NCI-H526 treated with DMSO at 0.1 percent for 48 hours (cell line): ENCODE results near the gene GFPT2.

Experiments used
- DNase-seq: peaks from one replicate; lab custom pipeline; 2025; lab: John Stamatoyannopoulos, UW

GFPT2 gene

GRCh38 chr5:180282281-180282680 is 70.9 kb downstream of the GFPT2 start:
- DNase-seq: no peak

GRCh38 chr5:180281706-180282105 is 71.4 kb downstream of the GFPT2 start:
- no peak for DNase-seq

GRCh38 chr5:180274695-180275094 is 78.4 kb downstream of the GFPT2 start:
- DNase-seq: no peak

- no peak for DNase-seq
Observed at GRCh38 chr5:180271221-180271620, 81.9 kb downstream of the GFPT2 start.

- no peak for DNase-seq
Observed at GRCh38 chr5:180259260-180259611, 93.9 kb downstream of the GFPT2 start.

GRCh38 chr5:180253036-180253824 is 99.9 kb downstream of the GFPT2 start:
- DNase-seq: no peak

GRCh38 chr5:180251887-180252286 is 101.2 kb downstream of the GFPT2 start:
- no peak for DNase-seq

GRCh38 chr5:180251141-180251540 is 102.0 kb downstream of the GFPT2 start:
- no peak for DNase-seq
